ENCODE measurements around the gene GGT6. TPM values are rescaled to one million over a fixed set of nuclear protein-coding genes. Genes with fewer than 3 reads are reported as not detected.

Gene GGT6
- total RNA-seq, 4 donors from 2014 or later: 64.6 to 187 (median 134) TPM

DNA sequence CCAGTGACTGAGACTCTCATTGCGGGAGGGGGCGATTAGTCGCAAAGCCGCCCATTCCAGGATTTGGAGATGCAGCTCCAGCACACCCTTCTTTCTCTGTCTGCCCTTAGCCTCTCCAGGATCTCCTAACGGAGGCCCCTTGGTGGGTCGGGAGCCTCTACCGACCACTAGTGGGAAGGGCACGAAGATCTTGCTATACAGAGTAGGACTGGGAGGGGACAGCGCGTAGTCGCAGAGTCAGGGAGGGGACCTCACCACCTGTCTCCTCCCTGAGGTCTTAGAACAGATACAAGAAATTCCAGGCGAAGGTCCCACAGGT lies 23.4 kb upstream of the GGT6 start:
- TF ChIP-seq POLR2AphosphoS5 (IDR thresholded peaks at IDR 0.05) (no peak), POLR2A (IDR thresholded peaks at IDR 0.05) (no peak), EP300 (IDR thresholded peaks at IDR 0.05) (no peak)
- TF ChIP-seq, protein P1, sequence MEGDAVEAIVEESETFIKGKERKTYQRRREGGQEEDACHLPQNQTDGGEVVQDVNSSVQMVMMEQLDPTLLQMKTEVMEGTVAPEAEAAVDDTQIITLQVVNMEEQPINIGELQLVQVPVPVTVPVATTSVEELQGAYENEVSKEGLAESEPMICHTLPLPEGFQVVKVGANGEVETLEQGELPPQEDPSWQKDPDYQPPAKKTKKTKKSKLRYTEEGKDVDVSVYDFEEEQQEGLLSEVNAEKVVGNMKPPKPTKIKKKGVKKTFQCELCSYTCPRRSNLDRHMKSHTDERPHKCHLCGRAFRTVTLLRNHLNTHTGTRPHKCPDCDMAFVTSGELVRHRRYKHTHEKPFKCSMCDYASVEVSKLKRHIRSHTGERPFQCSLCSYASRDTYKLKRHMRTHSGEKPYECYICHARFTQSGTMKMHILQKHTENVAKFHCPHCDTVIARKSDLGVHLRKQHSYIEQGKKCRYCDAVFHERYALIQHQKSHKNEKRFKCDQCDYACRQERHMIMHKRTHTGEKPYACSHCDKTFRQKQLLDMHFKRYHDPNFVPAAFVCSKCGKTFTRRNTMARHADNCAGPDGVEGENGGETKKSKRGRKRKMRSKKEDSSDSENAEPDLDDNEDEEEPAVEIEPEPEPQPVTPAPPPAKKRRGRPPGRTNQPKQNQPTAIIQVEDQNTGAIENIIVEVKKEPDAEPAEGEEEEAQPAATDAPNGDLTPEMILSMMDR (IDR thresholded peaks at IDR 0.05): peak in 1 of 2 donors; percentile 16

DNA sequence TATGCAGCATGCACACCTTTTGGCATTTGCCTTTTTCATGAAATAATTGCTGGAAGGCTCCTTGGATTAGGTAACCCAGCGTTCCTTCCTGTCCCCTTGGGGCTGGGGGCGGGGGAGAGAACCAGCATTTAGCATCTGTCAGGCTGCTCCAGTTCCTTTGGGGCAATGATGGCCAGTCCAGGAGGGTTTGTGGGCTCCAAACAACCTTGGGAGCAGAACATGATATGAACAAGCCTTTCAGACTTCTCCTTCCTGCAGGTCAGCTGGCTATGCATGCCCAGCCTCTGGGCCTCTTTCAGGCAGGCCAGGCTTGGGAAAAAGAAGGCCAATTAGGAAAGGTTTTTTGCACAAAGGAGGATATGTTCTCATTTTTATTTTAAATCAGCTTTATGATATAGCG lies 22.8 kb upstream of the GGT6 start:
- 84% methylated on average over 3 of the region's 3 CpGs for WGBS
- DNase-seq (ENCODE audit: low spot score in 2 of 2): no peak
- peaks cover 17% of the 10 kb centered on the region for H3K4me1 ChIP-seq
- H3K27me3 ChIP-seq: peaks cover 49% of the 10 kb centered on the region
- no peaks in the 10 kb centered on the region for H3K9me3 ChIP-seq
- no peaks in the 10 kb centered on the region for H3K36me3 ChIP-seq
- TF ChIP-seq POLR2A (IDR thresholded peaks at IDR 0.05) (no peak), POLR2AphosphoS5 (IDR thresholded peaks at IDR 0.05) (no peak), EP300 (IDR thresholded peaks at IDR 0.05) (no peak)
- TF ChIP-seq, protein P1 (IDR thresholded peaks at IDR 0.05): no peak
- no peak overlapping the region for H3K27ac ChIP-seq
- H3K4me3 ChIP-seq: no peak overlapping the region

More for the DNA sequence above, 23.4 kb upstream of the GGT6 start:
- Histone ChIP-seq H3K4me3 (peak overlapping the region; percentile 60), H3K4me1 (peaks cover 17% of the 10 kb centered on the region), H3K27me3 (peaks cover 49% of the 10 kb centered on the region), H3K36me3 (no peaks in the 10 kb centered on the region), H3K27ac (no peak overlapping the region), H3K9me3 (no peaks in the 10 kb centered on the region)
- no peak for DNase-seq (ENCODE audit: low spot score in 2 of 2)
- 26% methylated on average over 11 of the region's 12 CpGs for WGBS

DNA sequence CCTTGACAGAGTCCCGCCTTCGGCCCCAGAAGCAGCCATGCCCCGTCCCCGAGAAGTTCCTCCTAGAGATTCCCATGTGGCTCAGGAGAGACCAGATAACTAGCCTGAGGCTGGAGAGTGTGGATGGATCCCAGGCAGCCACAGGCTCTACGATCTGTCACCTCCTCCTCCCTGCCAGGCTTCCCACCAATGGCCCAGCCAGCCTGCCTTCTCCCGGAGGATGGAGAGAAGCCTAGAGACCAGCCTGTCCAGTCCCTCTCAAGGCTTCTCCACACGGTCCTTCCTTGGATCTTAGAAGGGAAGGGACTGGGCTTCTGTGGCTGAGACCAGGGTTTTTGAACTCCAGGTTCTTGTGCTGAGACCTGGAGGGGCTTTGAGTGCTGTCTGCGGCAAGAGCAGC lies 22.3 kb upstream of the GGT6 start:
- Histone ChIP-seq H3K9me3 (no peaks in the 10 kb centered on the region), H3K27ac (no peak overlapping the region), H3K4me3 (no peak overlapping the region), H3K36me3 (no peaks in the 10 kb centered on the region), H3K4me1 (peaks cover 17% of the 10 kb centered on the region), H3K27me3 (peaks cover 49% of the 10 kb centered on the region)
- DNase-seq (ENCODE audit: low spot score in 2 of 2): no peak
- TF ChIP-seq EP300 (IDR thresholded peaks at IDR 0.05) (no peak), POLR2AphosphoS5 (IDR thresholded peaks at IDR 0.05) (no peak), POLR2A (IDR thresholded peaks at IDR 0.05) (no peak)
- TF ChIP-seq, protein P1 (IDR thresholded peaks at IDR 0.05): no peak
- 83% methylated on average over 7 of the region's 8 CpGs for WGBS

DNA sequence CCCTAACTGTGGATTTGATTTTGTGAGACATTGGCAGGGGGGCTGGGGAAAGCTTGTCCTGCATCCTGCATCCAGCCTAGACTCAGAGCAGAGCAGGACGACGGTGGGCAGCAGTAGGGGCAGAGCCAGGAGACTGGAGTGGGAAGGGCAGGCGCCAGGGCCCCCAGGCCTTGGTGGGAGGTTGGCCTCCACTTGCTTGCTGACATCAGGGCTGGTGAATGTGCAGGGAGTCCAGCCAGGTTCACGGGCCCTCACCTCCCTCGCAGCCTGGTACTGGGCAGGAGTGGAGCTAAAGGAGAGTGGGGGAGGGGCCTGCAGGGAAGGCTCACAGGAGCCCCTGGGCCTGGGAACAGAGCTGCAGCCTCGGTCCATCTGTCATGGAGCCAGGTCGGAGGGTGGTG lies 21.7 kb upstream of the GGT6 start:
- no peaks in the 10 kb centered on the region for H3K36me3 ChIP-seq
- peaks cover 17% of the 10 kb centered on the region for H3K4me1 ChIP-seq
- H3K27ac ChIP-seq: no peak overlapping the region
- no peak for DNase-seq (ENCODE audit: low spot score in 2 of 2)
- peaks cover 49% of the 10 kb centered on the region for H3K27me3 ChIP-seq
- no peaks in the 10 kb centered on the region for H3K9me3 ChIP-seq
- no peak for TF ChIP-seq EP300 (IDR thresholded peaks at IDR 0.05)
- TF ChIP-seq, protein P1 (IDR thresholded peaks at IDR 0.05): no peak
- TF ChIP-seq POLR2A (IDR thresholded peaks at IDR 0.05): no peak
- TF ChIP-seq POLR2AphosphoS5 (IDR thresholded peaks at IDR 0.05): no peak
- WGBS: 73% methylated on average over 7 of the region's 7 CpGs
- H3K4me3 ChIP-seq: no peak overlapping the region

DNA sequence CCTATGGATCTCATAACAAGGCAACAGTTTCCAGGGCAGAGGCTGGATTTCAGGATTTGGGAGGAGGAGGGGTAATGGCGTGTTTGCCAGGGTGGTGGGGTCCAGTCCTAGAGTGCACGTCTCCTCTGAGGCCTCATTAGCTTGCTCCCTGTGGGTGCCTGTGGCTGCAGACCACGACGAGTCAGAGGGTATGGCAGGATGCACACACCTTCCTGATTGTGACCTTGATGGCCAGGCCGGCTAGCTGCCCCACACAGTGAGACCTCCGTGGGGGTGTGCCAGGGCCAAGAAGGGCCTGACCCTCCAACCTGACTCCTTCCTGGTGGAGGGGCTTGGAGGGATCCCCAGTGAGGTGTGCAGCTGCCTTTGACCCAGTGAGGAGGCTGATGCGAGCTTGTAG lies 19.9 kb upstream of the GGT6 start:
- TF ChIP-seq, protein P1 (IDR thresholded peaks at IDR 0.05): no peak
- TF ChIP-seq POLR2A (IDR thresholded peaks at IDR 0.05): no peak
- no peak for TF ChIP-seq POLR2AphosphoS5 (IDR thresholded peaks at IDR 0.05)
- TF ChIP-seq EP300 (IDR thresholded peaks at IDR 0.05): no peak
- peaks cover 17% of the 10 kb centered on the region for H3K4me1 ChIP-seq
- H3K27me3 ChIP-seq: peaks cover 42% of the 10 kb centered on the region
- WGBS: 75% methylated on average over 5 of the region's 7 CpGs
- H3K27ac ChIP-seq: no peak overlapping the region
- no peak overlapping the region for H3K4me3 ChIP-seq
- no peak for DNase-seq (ENCODE audit: low spot score in 2 of 2)
- H3K9me3 ChIP-seq: no peaks in the 10 kb centered on the region
- H3K36me3 ChIP-seq: no peaks in the 10 kb centered on the region
